HL-60 (cell line): ENCODE data around the gene SOX9.

Experiments used
- CTCF ChIP-seq: IDR thresholded peaks from one replicate; pipeline ENCODE4 v1.5.1; 2011; ENCODE audit warnings: low read length, control low read depth, inconsistent platforms; ENCODE audit not compliant: insufficient read depth
- POLR2AphosphoS5 ChIP-seq: IDR thresholded peaks from 2 replicates; pipeline ENCODE4 v1.6.1; 2012; ENCODE audit warnings: low read depth
- REST ChIP-seq: IDR thresholded peaks from 2 replicates; pipeline ENCODE4 v1.6.1; 2012; ENCODE audit warnings: low read depth; ENCODE audit not compliant: insufficient replicate concordance

GRCh38 chr17:72146371-72146770 is 25.6 kb downstream of the SOX9 start:
- TF ChIP-seq POLR2AphosphoS5 = no peak
- no peak for TF ChIP-seq CTCF
- no peak for TF ChIP-seq REST
